T-helper 1 cell treated with Interleukin-12 subunit alpha and Interleukin-12 subunit beta and Interleukin-4 antibody, amounts not matched to agents 30 μg/mL and 1 μg/mL, for 36 hours (primary cell): Measurements from ENCODE around the gene MSLN.

ENCODE experiments used
- H3K27ac Mint-ChIP-seq: one replicate; pipeline ENCODE4 v1.8.0; 2021; ENCODE audit warnings: mild to moderate bottlenecking, mixed read lengths
- H3K27me3 Mint-ChIP-seq: one replicate; pipeline ENCODE4 v1.8.0; 2021; ENCODE audit warnings: low read depth, mixed read lengths
- H3K36me3 Mint-ChIP-seq: one replicate; pipeline ENCODE4 v1.8.0; 2021; ENCODE audit warnings: low read depth, mixed read lengths
- H3K4me1 Mint-ChIP-seq: one replicate; pipeline ENCODE4 v1.8.0; 2021; ENCODE audit warnings: low read depth, mixed read lengths
- H3K4me3 Mint-ChIP-seq: one replicate; pipeline ENCODE4 v1.8.0; 2021; ENCODE audit warnings: mild to moderate bottlenecking, moderate library complexity, mixed read lengths
- H3K9me3 Mint-ChIP-seq: one replicate; pipeline ENCODE4 v1.8.0; 2021; ENCODE audit warnings: mixed read lengths

Gene MSLN

GRCh38 chr16:728131-728889, 32.2 kb upstream of the MSLN start:
- Mint-ChIP-seq H3K36me3 (no peaks in the 10 kb centered on the region), H3K4me3 (peak overlapping the region; percentile 17), H3K27me3 (peaks cover 4% of the 10 kb centered on the region), H3K4me1 (no peaks in the 10 kb centered on the region), H3K9me3 (no peaks in the 10 kb centered on the region), H3K27ac (no peak overlapping the region)

- peaks cover 4% of the 10 kb centered on the region for H3K27me3 Mint-ChIP-seq
- H3K27ac Mint-ChIP-seq: no peak overlapping the region
- H3K36me3 Mint-ChIP-seq: no peaks in the 10 kb centered on the region
- no peak overlapping the region for H3K4me3 Mint-ChIP-seq
- no peaks in the 10 kb centered on the region for H3K9me3 Mint-ChIP-seq
- H3K4me1 Mint-ChIP-seq: no peaks in the 10 kb centered on the region
These were observed 31.4 kb upstream of the MSLN start for GRCh38 chr16:728890-729744.

- no peak overlapping the region for H3K4me3 Mint-ChIP-seq
- no peak overlapping the region for H3K27ac Mint-ChIP-seq
- no peaks in the 10 kb centered on the region for H3K36me3 Mint-ChIP-seq
- H3K4me1 Mint-ChIP-seq: no peaks in the 10 kb centered on the region
- no peaks in the 10 kb centered on the region for H3K9me3 Mint-ChIP-seq
- H3K27me3 Mint-ChIP-seq: peaks cover 4% of the 10 kb centered on the region
These were observed 30.5 kb upstream of the MSLN start for GRCh38 chr16:729768-730665.

- H3K4me3 Mint-ChIP-seq: no peak overlapping the region
- no peak overlapping the region for H3K27ac Mint-ChIP-seq
- H3K9me3 Mint-ChIP-seq: no peaks in the 10 kb centered on the region
- H3K27me3 Mint-ChIP-seq: no peaks in the 10 kb centered on the region
- peaks cover 4% of the 10 kb centered on the region for H3K4me1 Mint-ChIP-seq
- peaks cover 4% of the 10 kb centered on the region for H3K36me3 Mint-ChIP-seq
These were observed 29.6 kb upstream of the MSLN start for GRCh38 chr16:730666-731509.

GRCh38 chr16:732332-732731, 28.2 kb upstream of the MSLN start:
- H3K27ac Mint-ChIP-seq: no peak overlapping the region
- H3K4me3 Mint-ChIP-seq: no peak overlapping the region
- H3K9me3 Mint-ChIP-seq: no peaks in the 10 kb centered on the region
- H3K4me1 Mint-ChIP-seq: peaks cover 7% of the 10 kb centered on the region
- no peaks in the 10 kb centered on the region for H3K27me3 Mint-ChIP-seq
- H3K36me3 Mint-ChIP-seq: peaks cover 4% of the 10 kb centered on the region

GRCh38 chr16:732936-733335, 27.6 kb upstream of the MSLN start:
- Mint-ChIP-seq H3K27me3 (no peaks in the 10 kb centered on the region), H3K27ac (no peak overlapping the region), H3K9me3 (no peaks in the 10 kb centered on the region), H3K4me1 (peaks cover 9% of the 10 kb centered on the region), H3K36me3 (peaks cover 6% of the 10 kb centered on the region), H3K4me3 (no peak overlapping the region)

- Mint-ChIP-seq H3K27me3 (no peaks in the 10 kb centered on the region), H3K36me3 (peaks cover 6% of the 10 kb centered on the region), H3K4me1 (peaks cover 11% of the 10 kb centered on the region), H3K27ac (no peak overlapping the region), H3K9me3 (no peaks in the 10 kb centered on the region), H3K4me3 (no peak overlapping the region)
These were observed 26.9 kb upstream of the MSLN start for GRCh38 chr16:733382-734207.

GRCh38 chr16:734208-734980, 26.1 kb upstream of the MSLN start:
- Mint-ChIP-seq H3K36me3 (peaks cover 10% of the 10 kb centered on the region), H3K27me3 (no peaks in the 10 kb centered on the region)

GRCh38 chr16:734981-735881, 25.3 kb upstream of the MSLN start:
- Mint-ChIP-seq H3K4me1 (peaks cover 17% of the 10 kb centered on the region), H3K9me3 (no peaks in the 10 kb centered on the region), H3K4me3 (peak overlapping the region; percentile 47), H3K27ac (no peak overlapping the region), H3K27me3 (no peaks in the 10 kb centered on the region), H3K36me3 (peaks cover 10% of the 10 kb centered on the region)

More at GRCh38 chr16:734208-734980, 26.1 kb upstream of the MSLN start:
- Mint-ChIP-seq H3K27ac (no peak overlapping the region), H3K9me3 (no peaks in the 10 kb centered on the region), H3K4me1 (peaks cover 14% of the 10 kb centered on the region), H3K4me3 (no peak overlapping the region)

GRCh38 chr16:735982-736453, 24.5 kb upstream of the MSLN start:
- peaks cover 10% of the 10 kb centered on the region for H3K36me3 Mint-ChIP-seq
- H3K4me3 Mint-ChIP-seq: peak overlapping the region; percentile 47
- no peaks in the 10 kb centered on the region for H3K27me3 Mint-ChIP-seq
- H3K27ac Mint-ChIP-seq: peak overlapping the region; percentile 58
- H3K4me1 Mint-ChIP-seq: peaks cover 17% of the 10 kb centered on the region
- H3K9me3 Mint-ChIP-seq: no peaks in the 10 kb centered on the region

GRCh38 chr16:736936-737481, 23.5 kb upstream of the MSLN start:
- Mint-ChIP-seq H3K36me3 (peaks cover 10% of the 10 kb centered on the region), H3K27ac (no peak overlapping the region), H3K9me3 (no peaks in the 10 kb centered on the region), H3K27me3 (no peaks in the 10 kb centered on the region), H3K4me3 (no peak overlapping the region), H3K4me1 (peaks cover 17% of the 10 kb centered on the region)
